Kidney (tissue), 14 donors: ENCODE data around the gene FAM222A. TPM values are rescaled to one million over a fixed set of nuclear protein-coding genes. Genes with fewer than 3 reads are reported as not detected.

Source experiments
- DNase-seq, 5 donors: peaks; one replicate each; pipeline ENCODE4 v3.0.0-alpha.2; 2013 to 2020
- FAIRE-seq: peaks from 2 replicates; lab custom pipeline; 2012; peaks lifted over from hg19 to GRCh38; lab: Jason Lieb, UNC
- H3K27ac ChIP-seq, 2 donors: one replicate each; pipeline ENCODE4 v1.7.0; 2013; ENCODE audit warnings: low read depth in 2 of 2, low read length in 2 of 2, inconsistent platforms in 1 of 2
- H3K27me3 ChIP-seq: one replicate; pipeline ENCODE4 v1.7.1; 2013; ENCODE audit warnings: low read length, inconsistent platforms; ENCODE audit not compliant: control insufficient read depth, insufficient read depth
- H3K36me3 ChIP-seq, 3 donors: one replicate each; pipeline versions ENCODE4 v1.7.0 to v1.7.1; 2013; ENCODE audit warnings: low read length in 3 of 3, control low read depth in 1 of 3, inconsistent platforms in 1 of 3; ENCODE audit not compliant: insufficient read depth in 3 of 3, control insufficient read depth in 2 of 3
- H3K4me1 ChIP-seq, 3 donors: one replicate each; pipeline versions ENCODE4 v1.7.0 to v1.7.1; 2013; ENCODE audit warnings: low read length in 3 of 3, inconsistent platforms in 1 of 3, low read depth in 1 of 3; ENCODE audit not compliant: control insufficient read depth in 2 of 3, insufficient read depth in 2 of 3
- H3K4me3 ChIP-seq, 3 donors: one replicate each; pipeline versions ENCODE4 v1.7.0 to v1.8.1; 2013; ENCODE audit warnings: low read length in 3 of 3, control low read depth in 1 of 3, inconsistent platforms in 1 of 3
- H3K9ac ChIP-seq, 3 donors: one replicate each; pipeline versions ENCODE4 v1.7.0 to v1.7.1; 2013; ENCODE audit warnings: low read length in 3 of 3, control low read depth in 1 of 3, inconsistent platforms in 1 of 3
- H3K9me3 ChIP-seq, 3 donors: one replicate each; pipeline versions ENCODE4 v1.7.0 to v1.7.1; 2013; ENCODE audit warnings: low read length in 3 of 3, control low read depth in 1 of 3, inconsistent platforms in 1 of 3; ENCODE audit not compliant: control insufficient read depth in 2 of 3, insufficient read depth in 1 of 3
- CTCF ChIP-seq: IDR thresholded peaks from 3 replicates; pipeline ENCODE4 v1.5.1; 2012; ENCODE audit warnings: mild to moderate bottlenecking, moderate library complexity, borderline replicate concordance; ENCODE audit not compliant: insufficient read depth; ENCODE audit errors: extremely low read depth
- intact Hi-C: fragments of 100-400 bp; cut with DNase I; formaldehyde crosslinking; loops from one replicate; pipeline ENCODE4 v1.11.1; 2022
- polyA plus RNA-seq: library from polyadenylated mRNA; stranded (reverse); fragments of 350-450 nt; fragmentation: Illumina TruSeq; extraction: RNeasy Lipid Tissue Mini Kit (QIAGEN cat#74804); gene quantifications from one replicate; pipeline ENCODE4 v1.2.3, GENCODE V29; 2014; ENCODE audit warnings: low read depth, low replicate concordance; ENCODE audit not compliant: insufficient read depth
- total RNA-seq: library from RNA; stranded (reverse); fragmentation: NEBNext Ultra II Directional; extraction: Animal tissue kit (Norgen Biotek cat#: 25700); gene quantifications from one replicate; pipeline ENCODE4 v1.2.1, GENCODE V29; 2021
- donor health status: control.
- donor health status: control.
- donor health status: control.
- donor health status: control.
- donor health status: control.
- donor health status: DM: yes; HTN: yes; CAD: no.
- donor health status: Normal renal cell carcinoma (clear cell type).

Gene FAM222A
- total and polyA plus RNA-seq, 2 donors from 2014 or later = 3.7 to 12.5 TPM

GRCh38 chr12:109737126-109737525 lies 23.5 kb downstream of the FAM222A start:
- H3K4me3 ChIP-seq = no peak overlapping the region

GRCh38 chr12:109737631-109738030 lies 24.0 kb downstream of the FAM222A start:
- DNase-seq (peak; percentile 74 to 90 (median 85)), FAIRE-seq (no peak)
- Histone ChIP-seq H3K9ac (no peak overlapping the region), H3K36me3 (no peaks in the 10 kb centered on the region), H3K27ac (peak overlapping the region; percentile 49 to 71), H3K4me1 (peaks cover 0 to 74% (median 68%) of the 10 kb centered on the region in 3 donors), H3K4me3 (peak overlapping the region in 1 of 3 donors; percentile 32), H3K9me3 (no peaks in the 10 kb centered on the region), H3K27me3 (no peaks in the 10 kb centered on the region)
- no peak for TF ChIP-seq CTCF
- intact Hi-C loops = no loop called here

More at GRCh38 chr12:109737126-109737525, 23.5 kb downstream of the FAM222A start:
- Histone ChIP-seq H3K9me3 (no peaks in the 10 kb centered on the region), H3K36me3 (no peaks in the 10 kb centered on the region), H3K4me1 (peaks cover 0 to 69% (median 65%) of the 10 kb centered on the region in 3 donors), H3K27ac (no peak overlapping the region), H3K27me3 (no peaks in the 10 kb centered on the region), H3K9ac (no peak overlapping the region)
- intact Hi-C loops = no loop called here
- DNase-seq (peak in 2 of 5 donors; percentile 35 to 54), FAIRE-seq (no peak)
- TF ChIP-seq CTCF = no peak

GRCh38 chr12:109738209-109738608 lies 24.6 kb downstream of the FAM222A start:
- TF ChIP-seq CTCF = no peak
- peak in 3 of 5 donors; percentile 42 to 61 (median 54) for DNase-seq
- H3K4me3 ChIP-seq = peak overlapping the region in 1 of 3 donors; percentile 32
- H3K9ac ChIP-seq = no peak overlapping the region
- no peaks in the 10 kb centered on the region for H3K27me3 ChIP-seq
- H3K9me3 ChIP-seq = no peaks in the 10 kb centered on the region
- no peak for FAIRE-seq
- H3K36me3 ChIP-seq = no peaks in the 10 kb centered on the region
- H3K4me1 ChIP-seq = peaks cover 0 to 76% (median 65%) of the 10 kb centered on the region in 3 donors
- intact Hi-C loops = no loop called here
- peak overlapping the region; percentile 49 to 71 for H3K27ac ChIP-seq
